Activated effector memory CD4-positive, alpha-beta T cell treated with Interleukin-2 at 50 U/mL for 16 hours (primary cell): Measurements from ENCODE around the gene ZDHHC7.

ENCODE experiments used
- DNase-seq: peaks from one replicate; pipeline ENCODE4 v3.0.0-alpha.2; 2020

Gene ZDHHC7

GRCh38 chr16:85018529-85019236, 7.3 kb upstream of the ZDHHC7 start:
- DNase-seq = no peak

- DNase-seq = no peak
These were observed 6.3 kb upstream of the ZDHHC7 start for GRCh38 chr16:85017633-85018032.

GRCh38 chr16:85017151-85017550, 5.8 kb upstream of the ZDHHC7 start:
- DNase-seq = no peak

GRCh38 chr16:85015481-85016187, 4.3 kb upstream of the ZDHHC7 start:
- no peak for DNase-seq

- no peak for DNase-seq
These were observed 3.0 kb upstream of the ZDHHC7 start for GRCh38 chr16:85014311-85014710.

GRCh38 chr16:85011846-85012284, 530 bp upstream of the ZDHHC7 start:
- no peak for DNase-seq

- no peak for DNase-seq
These were observed 847 bp downstream of the ZDHHC7 start for GRCh38 chr16:85010446-85010930.

GRCh38 chr16:85008271-85008670, 3.1 kb downstream of the ZDHHC7 start:
- DNase-seq = no peak

GRCh38 chr16:85007496-85008214, 3.7 kb downstream of the ZDHHC7 start:
- no peak for DNase-seq

- DNase-seq = no peak
These were observed 4.7 kb downstream of the ZDHHC7 start for GRCh38 chr16:85006639-85007038.

- no peak for DNase-seq
These were observed 5.9 kb downstream of the ZDHHC7 start for GRCh38 chr16:85005285-85006069.

- no peak for DNase-seq
These were observed 6.6 kb downstream of the ZDHHC7 start for GRCh38 chr16:85004587-85005205.

GRCh38 chr16:85003725-85004586, 7.4 kb downstream of the ZDHHC7 start:
- no peak for DNase-seq

- no peak for DNase-seq
These were observed 8.3 kb downstream of the ZDHHC7 start for GRCh38 chr16:85003076-85003475.

- no peak for DNase-seq
These were observed 8.7 kb downstream of the ZDHHC7 start for GRCh38 chr16:85002608-85003007.

- no peak for DNase-seq
These were observed 9.2 kb downstream of the ZDHHC7 start for GRCh38 chr16:85002099-85002541.

GRCh38 chr16:84999857-85000480, 11.4 kb downstream of the ZDHHC7 start:
- no peak for DNase-seq

- DNase-seq = no peak
These were observed 12.1 kb downstream of the ZDHHC7 start for GRCh38 chr16:84999200-84999599.

GRCh38 chr16:84996365-84996764, 15.0 kb downstream of the ZDHHC7 start:
- no peak for DNase-seq

GRCh38 chr16:84995663-84996062, 15.7 kb downstream of the ZDHHC7 start:
- no peak for DNase-seq

GRCh38 chr16:84993926-84994325, 17.4 kb downstream of the ZDHHC7 start:
- DNase-seq = no peak
